Kidney capillary endothelial cell (primary cell): ENCODE data around the gene SPO11.

Source experiments
- DNase-seq: peaks from one replicate; pipeline ENCODE4 v3.0.0-alpha.2; 2018; ENCODE audit warnings: low spot score

Gene SPO11

GRCh38 chr20:57329608-57330221, at the start of gene SPO11:
Gene SPO11, plus strand, starts transcription at chr20:57329803. Its CDS starts 65 bp downstream, at chr20:57329868.
- no peak for DNase-seq

- no peak for DNase-seq
Measured at GRCh38 chr20:57280221-57280620, 49.4 kb upstream of the SPO11 start.

- no peak for DNase-seq
Measured at GRCh38 chr20:57281900-57282299, 47.7 kb upstream of the SPO11 start.

GRCh38 chr20:57282670-57283361, 46.8 kb upstream of the SPO11 start:
- no peak for DNase-seq

- no peak for DNase-seq
Measured at GRCh38 chr20:57283860-57284259, 45.7 kb upstream of the SPO11 start.

GRCh38 chr20:57287007-57287880, 42.4 kb upstream of the SPO11 start:
- no peak for DNase-seq

GRCh38 chr20:57287901-57288300, 41.7 kb upstream of the SPO11 start:
- no peak for DNase-seq

GRCh38 chr20:57288651-57289277, 40.8 kb upstream of the SPO11 start:
- DNase-seq = no peak

GRCh38 chr20:57289391-57290177, 40.0 kb upstream of the SPO11 start:
- no peak for DNase-seq

- DNase-seq = no peak
Measured at GRCh38 chr20:57290178-57290484, 39.5 kb upstream of the SPO11 start.

- no peak for DNase-seq
Measured at GRCh38 chr20:57291003-57291402, 38.6 kb upstream of the SPO11 start.

GRCh38 chr20:57291694-57292093, 37.9 kb upstream of the SPO11 start:
- DNase-seq = no peak

- no peak for DNase-seq
Measured at GRCh38 chr20:57292611-57293010, 37.0 kb upstream of the SPO11 start.

- no peak for DNase-seq
Measured at GRCh38 chr20:57293995-57294394, 35.6 kb upstream of the SPO11 start.

- no peak for DNase-seq
Measured at GRCh38 chr20:57294550-57294949, 35.1 kb upstream of the SPO11 start.

GRCh38 chr20:57298457-57298856, 31.1 kb upstream of the SPO11 start:
- no peak for DNase-seq

GRCh38 chr20:57301026-57301425, 28.6 kb upstream of the SPO11 start:
- DNase-seq = no peak

GRCh38 chr20:57306747-57307146, 22.9 kb upstream of the SPO11 start:
- DNase-seq = no peak

GRCh38 chr20:57308451-57309271, 20.9 kb upstream of the SPO11 start:
- DNase-seq = no peak

- no peak for DNase-seq
Measured at GRCh38 chr20:57309544-57310115, 20.0 kb upstream of the SPO11 start.
